ENCODE measurements around the gene KCNN3.
"Not testable (repeated sequence)": the region's sequence is repeated elsewhere in the genome, so short reads cannot be mapped to it uniquely, and the experiment has no call there.

DNA sequence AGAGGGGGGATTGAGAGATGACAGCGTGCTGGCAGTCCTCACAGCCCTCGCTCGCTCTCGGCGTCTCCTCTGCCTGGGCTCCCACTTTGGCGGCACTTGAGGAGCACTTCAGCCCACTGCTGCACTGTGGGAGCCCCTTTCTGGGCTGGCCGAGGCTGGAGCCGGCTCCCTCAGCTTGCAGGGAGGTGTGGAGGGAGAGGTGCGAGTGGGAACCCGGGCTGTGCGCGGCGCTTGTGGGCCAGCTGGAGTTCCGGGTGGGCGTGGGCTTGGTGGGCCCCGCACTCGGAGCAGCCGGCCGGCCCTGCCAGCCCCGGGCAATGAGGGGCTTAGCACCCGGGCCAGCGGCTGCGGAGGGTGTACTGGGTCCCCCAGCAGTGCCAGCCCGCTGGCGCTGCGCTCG is 192.2 kb downstream of the KCNN3 start:
- not testable (repeated sequence) for TF ChIP-seq POLR2A (IDR thresholded peaks at IDR 0.05; ENCODE audit: low read depth, low read length); TAF1 (IDR thresholded peaks at IDR 0.05; ENCODE audit: borderline replicate concordance, low read depth, low read length); POLR2AphosphoS5 (IDR thresholded peaks at IDR 0.05; ENCODE audit: low read depth, low read length)
